ENCODE results near the gene PRKCB.

The PRKCB gene

GRCh38 chr16:24053099-24053946 is 217.5 kb downstream of the PRKCB start:
- no peak overlapping the region for H3K4me3 ChIP-seq (IDR thresholded peaks at IDR 0.05; ENCODE audit: insufficient read depth, low read depth, low read length)
- no peak overlapping the region for H3K4me2 ChIP-seq
- no peak overlapping the region for H3K27ac ChIP-seq
- no peak overlapping the region for H2AFZ ChIP-seq (ENCODE audit: low read depth)
- no peaks in the 10 kb centered on the region for H3K36me3 ChIP-seq (ENCODE audit: insufficient read depth)
- H4K20me1 ChIP-seq (ENCODE audit: insufficient read depth): no peaks in the 10 kb centered on the region
- TF ChIP-seq CTCF (conservative IDR thresholded peaks at IDR 0.05; ENCODE audit: low read depth, low read length): no peak
- H3K79me2 ChIP-seq (ENCODE audit: insufficient read depth, low read depth): no peaks in the 10 kb centered on the region
- H3K9ac ChIP-seq: no peak overlapping the region
- no peaks in the 10 kb centered on the region for H3K27me3 ChIP-seq (ENCODE audit: insufficient read depth, low read depth)
- no peaks in the 10 kb centered on the region for H3K4me1 ChIP-seq (ENCODE audit: low read depth, poor library complexity, severe bottlenecking)

GRCh38 chr16:24054741-24055491 is 219.1 kb downstream of the PRKCB start:
- no peaks in the 10 kb centered on the region for H4K20me1 ChIP-seq (ENCODE audit: insufficient read depth)
- no peaks in the 10 kb centered on the region for H3K4me1 ChIP-seq (ENCODE audit: low read depth, poor library complexity, severe bottlenecking)
- no peak overlapping the region for H3K27ac ChIP-seq
- H3K27me3 ChIP-seq (ENCODE audit: insufficient read depth, low read depth): no peaks in the 10 kb centered on the region
- H3K36me3 ChIP-seq (ENCODE audit: insufficient read depth): no peaks in the 10 kb centered on the region
- no peaks in the 10 kb centered on the region for H3K79me2 ChIP-seq (ENCODE audit: insufficient read depth, low read depth)
- no peak overlapping the region for H3K4me2 ChIP-seq
- H3K9ac ChIP-seq: no peak overlapping the region
- H3K4me3 ChIP-seq (IDR thresholded peaks at IDR 0.05; ENCODE audit: insufficient read depth, low read depth, low read length): no peak overlapping the region
- H2AFZ ChIP-seq (ENCODE audit: low read depth): no peak overlapping the region
- no peak for TF ChIP-seq CTCF (conservative IDR thresholded peaks at IDR 0.05; ENCODE audit: low read depth, low read length)

GRCh38 chr16:24062270-24062817 is 226.6 kb downstream of the PRKCB start:
- Histone ChIP-seq H3K9ac (no peak overlapping the region), H3K4me2 (no peak overlapping the region), H2AFZ (ENCODE audit: low read depth) (no peak overlapping the region), H3K4me3 (IDR thresholded peaks at IDR 0.05; ENCODE audit: insufficient read depth, low read depth, low read length) (no peak overlapping the region), H3K27ac (no peak overlapping the region), H4K20me1 (ENCODE audit: insufficient read depth) (no peaks in the 10 kb centered on the region), H3K27me3 (ENCODE audit: insufficient read depth, low read depth) (no peaks in the 10 kb centered on the region), H3K36me3 (ENCODE audit: insufficient read depth) (no peaks in the 10 kb centered on the region), H3K4me1 (ENCODE audit: low read depth, poor library complexity, severe bottlenecking) (no peaks in the 10 kb centered on the region), H3K79me2 (ENCODE audit: insufficient read depth, low read depth) (no peaks in the 10 kb centered on the region)
- TF ChIP-seq CTCF (conservative IDR thresholded peaks at IDR 0.05; ENCODE audit: low read depth, low read length): no peak

- H3K27ac ChIP-seq: no peak overlapping the region
- H4K20me1 ChIP-seq (ENCODE audit: insufficient read depth): no peaks in the 10 kb centered on the region
- no peaks in the 10 kb centered on the region for H3K4me1 ChIP-seq (ENCODE audit: low read depth, poor library complexity, severe bottlenecking)
- H3K4me2 ChIP-seq: no peak overlapping the region
- H3K36me3 ChIP-seq (ENCODE audit: insufficient read depth): no peaks in the 10 kb centered on the region
- H3K9ac ChIP-seq: no peak overlapping the region
- H3K4me3 ChIP-seq (IDR thresholded peaks at IDR 0.05; ENCODE audit: insufficient read depth, low read depth, low read length): no peak overlapping the region
- H3K79me2 ChIP-seq (ENCODE audit: insufficient read depth, low read depth): no peaks in the 10 kb centered on the region
- no peak for TF ChIP-seq CTCF (conservative IDR thresholded peaks at IDR 0.05; ENCODE audit: low read depth, low read length)
- no peaks in the 10 kb centered on the region for H3K27me3 ChIP-seq (ENCODE audit: insufficient read depth, low read depth)
- H2AFZ ChIP-seq (ENCODE audit: low read depth): no peak overlapping the region
These were observed 233.3 kb downstream of the PRKCB start for GRCh38 chr16:24069036-24069590.
